HL-60 (cell line): ENCODE results near the gene HORMAD2.

Experiments
- POLR2AphosphoS5 ChIP-seq: IDR thresholded peaks from 2 replicates; pipeline ENCODE4 v1.6.1; 2012; ENCODE audit warnings: low read depth
- SPI1 ChIP-seq: IDR thresholded peaks from 2 replicates; pipeline ENCODE4 v1.6.1; 2012; ENCODE audit warnings: low read depth, mild to moderate bottlenecking, borderline replicate concordance
- TF ChIP-seq, protein P1 (sequence below): IDR thresholded peaks from one replicate; pipeline ENCODE4 v1.5.1; 2011; ENCODE audit warnings: low read length, control low read depth, inconsistent platforms; ENCODE audit not compliant: insufficient read depth
- TF ChIP-seq, protein P2 (sequence below): IDR thresholded peaks from 2 replicates; pipeline ENCODE4 v1.6.1; 2012; ENCODE audit warnings: low read depth; ENCODE audit not compliant: insufficient replicate concordance

DNA sequence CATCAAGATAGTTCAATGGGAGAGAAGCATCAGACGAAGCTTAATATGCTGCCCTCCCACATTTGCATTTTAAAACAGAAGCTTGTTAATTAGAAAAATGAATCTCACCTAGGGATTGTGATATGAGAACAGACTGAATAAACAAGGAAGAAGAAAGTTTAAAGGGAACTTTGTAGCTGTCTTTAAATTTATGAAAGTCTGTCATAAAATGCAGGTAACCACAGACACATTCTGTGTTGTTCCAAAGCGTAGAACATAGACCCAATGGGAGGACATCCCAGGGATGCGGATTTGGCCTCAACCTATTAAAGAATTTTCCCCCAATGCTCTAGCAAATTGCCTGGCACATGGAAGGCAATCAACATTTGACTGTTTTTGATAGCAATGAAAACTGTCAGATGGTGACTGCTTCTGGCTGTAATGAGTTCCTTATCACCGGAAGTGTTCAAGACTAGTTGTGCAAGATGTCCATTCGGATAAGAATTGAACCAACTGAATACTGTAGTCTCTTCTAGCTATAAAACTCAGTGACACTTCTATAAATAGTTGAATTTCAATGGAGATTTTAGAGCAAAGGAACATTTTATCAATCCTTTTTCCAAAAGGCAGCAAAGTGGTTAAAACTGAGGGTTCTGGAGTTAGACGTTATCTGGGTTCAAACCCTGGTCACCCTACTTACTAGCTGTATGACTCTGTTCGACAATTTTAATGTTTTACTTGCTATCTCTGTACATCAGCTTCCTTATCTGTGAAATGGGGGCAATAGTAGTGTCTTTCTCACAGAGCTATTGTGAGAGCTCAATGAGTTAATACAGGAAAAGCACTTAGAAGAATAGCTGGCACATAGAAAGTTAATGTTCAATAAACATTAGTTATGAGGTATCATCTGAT is 101.4 kb downstream of the HORMAD2 start:
- TF ChIP-seq, protein P1, sequence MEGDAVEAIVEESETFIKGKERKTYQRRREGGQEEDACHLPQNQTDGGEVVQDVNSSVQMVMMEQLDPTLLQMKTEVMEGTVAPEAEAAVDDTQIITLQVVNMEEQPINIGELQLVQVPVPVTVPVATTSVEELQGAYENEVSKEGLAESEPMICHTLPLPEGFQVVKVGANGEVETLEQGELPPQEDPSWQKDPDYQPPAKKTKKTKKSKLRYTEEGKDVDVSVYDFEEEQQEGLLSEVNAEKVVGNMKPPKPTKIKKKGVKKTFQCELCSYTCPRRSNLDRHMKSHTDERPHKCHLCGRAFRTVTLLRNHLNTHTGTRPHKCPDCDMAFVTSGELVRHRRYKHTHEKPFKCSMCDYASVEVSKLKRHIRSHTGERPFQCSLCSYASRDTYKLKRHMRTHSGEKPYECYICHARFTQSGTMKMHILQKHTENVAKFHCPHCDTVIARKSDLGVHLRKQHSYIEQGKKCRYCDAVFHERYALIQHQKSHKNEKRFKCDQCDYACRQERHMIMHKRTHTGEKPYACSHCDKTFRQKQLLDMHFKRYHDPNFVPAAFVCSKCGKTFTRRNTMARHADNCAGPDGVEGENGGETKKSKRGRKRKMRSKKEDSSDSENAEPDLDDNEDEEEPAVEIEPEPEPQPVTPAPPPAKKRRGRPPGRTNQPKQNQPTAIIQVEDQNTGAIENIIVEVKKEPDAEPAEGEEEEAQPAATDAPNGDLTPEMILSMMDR: no peak
- TF ChIP-seq SPI1 (no peak), POLR2AphosphoS5 (no peak)
- TF ChIP-seq, protein P2, sequence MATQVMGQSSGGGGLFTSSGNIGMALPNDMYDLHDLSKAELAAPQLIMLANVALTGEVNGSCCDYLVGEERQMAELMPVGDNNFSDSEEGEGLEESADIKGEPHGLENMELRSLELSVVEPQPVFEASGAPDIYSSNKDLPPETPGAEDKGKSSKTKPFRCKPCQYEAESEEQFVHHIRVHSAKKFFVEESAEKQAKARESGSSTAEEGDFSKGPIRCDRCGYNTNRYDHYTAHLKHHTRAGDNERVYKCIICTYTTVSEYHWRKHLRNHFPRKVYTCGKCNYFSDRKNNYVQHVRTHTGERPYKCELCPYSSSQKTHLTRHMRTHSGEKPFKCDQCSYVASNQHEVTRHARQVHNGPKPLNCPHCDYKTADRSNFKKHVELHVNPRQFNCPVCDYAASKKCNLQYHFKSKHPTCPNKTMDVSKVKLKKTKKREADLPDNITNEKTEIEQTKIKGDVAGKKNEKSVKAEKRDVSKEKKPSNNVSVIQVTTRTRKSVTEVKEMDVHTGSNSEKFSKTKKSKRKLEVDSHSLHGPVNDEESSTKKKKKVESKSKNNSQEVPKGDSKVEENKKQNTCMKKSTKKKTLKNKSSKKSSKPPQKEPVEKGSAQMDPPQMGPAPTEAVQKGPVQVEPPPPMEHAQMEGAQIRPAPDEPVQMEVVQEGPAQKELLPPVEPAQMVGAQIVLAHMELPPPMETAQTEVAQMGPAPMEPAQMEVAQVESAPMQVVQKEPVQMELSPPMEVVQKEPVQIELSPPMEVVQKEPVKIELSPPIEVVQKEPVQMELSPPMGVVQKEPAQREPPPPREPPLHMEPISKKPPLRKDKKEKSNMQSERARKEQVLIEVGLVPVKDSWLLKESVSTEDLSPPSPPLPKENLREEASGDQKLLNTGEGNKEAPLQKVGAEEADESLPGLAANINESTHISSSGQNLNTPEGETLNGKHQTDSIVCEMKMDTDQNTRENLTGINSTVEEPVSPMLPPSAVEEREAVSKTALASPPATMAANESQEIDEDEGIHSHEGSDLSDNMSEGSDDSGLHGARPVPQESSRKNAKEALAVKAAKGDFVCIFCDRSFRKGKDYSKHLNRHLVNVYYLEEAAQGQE: no peak
